DOHH2 (cell line): ENCODE data around the gene KNDC1.
"Not testable (repeated sequence)": the region's sequence is repeated elsewhere in the genome, so short reads cannot be mapped to it uniquely, and the experiment has no call there.

Source experiments
- H3F3A ChIP-seq: fragments of 200-600 bp; sonication (generic), shearing (Covaris generic); 2 replicates; pipeline ENCODE4 v1.6.0; 2016; ENCODE audit warnings: antibody characterized with exemption, mild to moderate bottlenecking; ENCODE audit not compliant: control insufficient read depth, insufficient read depth
- H3K27ac ChIP-seq: fragments of 200-600 bp; sonication (generic); 2 replicates; pipeline ENCODE4 v1.5.1; 2014; ENCODE audit warnings: low read depth, mild to moderate bottlenecking, low read length, moderate library complexity
- H3K27me3 ChIP-seq: fragments of 200-600 bp; sonication (generic); 2 replicates; pipeline ENCODE4 v1.6.1; 2014; ENCODE audit warnings: mild to moderate bottlenecking, low read length, mixed read lengths; ENCODE audit not compliant: control insufficient read depth
- H3K36me3 ChIP-seq: fragments of 200-600 bp; sonication (generic); 2 replicates; pipeline ENCODE4 v1.6.1; 2014; ENCODE audit warnings: mild to moderate bottlenecking, low read length, moderate library complexity, mixed read lengths; ENCODE audit not compliant: control insufficient read depth
- H3K4me1 ChIP-seq: fragments of 200-600 bp; sonication (generic); 2 replicates; pipeline ENCODE4 v1.6.1; 2014; ENCODE audit warnings: mild to moderate bottlenecking, low read length, mixed read lengths; ENCODE audit not compliant: control insufficient read depth
- H3K4me2 ChIP-seq: fragments of 200-600 bp; sonication (generic); 2 replicates; pipeline ENCODE4 v1.6.0; 2014; ENCODE audit warnings: mild to moderate bottlenecking, low read length, moderate library complexity
- H3K4me3 ChIP-seq: fragments of 200-600 bp; sonication (generic); 2 replicates; pipeline ENCODE4 v1.5.1; 2014; ENCODE audit warnings: mild to moderate bottlenecking, low read length, mixed read lengths
- H3K79me2 ChIP-seq: fragments of 200-600 bp; sonication (generic); 2 replicates; pipeline ENCODE4 v1.6.1; 2014; ENCODE audit warnings: mild to moderate bottlenecking, low read length, mixed read lengths; ENCODE audit not compliant: control insufficient read depth
- H3K9me2 ChIP-seq: fragments of 200-600 bp; sonication (generic); replicated peaks from 2 replicates; pipeline ENCODE4 v1.6.1; 2014; ENCODE audit warnings: mild to moderate bottlenecking, low read length, mixed read lengths; ENCODE audit not compliant: control insufficient read depth
- H3K9me3 ChIP-seq: fragments of 200-600 bp; sonication (generic); 2 replicates; pipeline ENCODE4 v1.6.1; 2014; ENCODE audit warnings: antibody characterized with exemption, low read length, mixed read lengths; ENCODE audit not compliant: control insufficient read depth, insufficient read depth
- H4K20me1 ChIP-seq: fragments of 200-600 bp; sonication (generic); 2 replicates; pipeline ENCODE4 v1.6.0; 2014; ENCODE audit warnings: low read depth, mild to moderate bottlenecking, antibody characterized with exemption, low read length, moderate library complexity; ENCODE audit not compliant: control insufficient read depth, insufficient read depth
- CTCF ChIP-seq: fragments of 200-600 bp; sonication (generic); IDR thresholded peaks from one replicate; pipeline ENCODE4 v1.5.1; 2014; ENCODE audit warnings: antibody characterized with exemption, mild to moderate bottlenecking, low read depth, low read length; ENCODE audit not compliant: poor library complexity, severe bottlenecking
- EZH2phosphoT487 ChIP-seq: fragments of 200-600 bp; sonication (generic); IDR thresholded peaks from 2 replicates; pipeline ENCODE4 v1.6.1; 2017; ENCODE audit warnings: borderline replicate concordance, mild to moderate bottlenecking, antibody characterized with exemption, low read length, moderate library complexity, mixed read lengths

Gene KNDC1

GRCh38 chr10:133144771-133145170 lies 15.2 kb upstream of the KNDC1 start:
- H3K9me3 ChIP-seq, result no peaks in the 10 kb centered on the region
- no peaks in the 10 kb centered on the region for H3K27me3 ChIP-seq
- no peak for TF ChIP-seq EZH2phosphoT487
- H3K36me3 ChIP-seq, result no peaks in the 10 kb centered on the region
- no peaks in the 10 kb centered on the region for H3F3A ChIP-seq
- H3K27ac ChIP-seq, result no peak overlapping the region
- H3K4me2 ChIP-seq, result no peak overlapping the region
- no peaks in the 10 kb centered on the region for H3K4me1 ChIP-seq
- H3K9me2 ChIP-seq, result no peaks in the 10 kb centered on the region
- H4K20me1 ChIP-seq, result no peaks in the 10 kb centered on the region
- no peaks in the 10 kb centered on the region for H3K79me2 ChIP-seq
- no peak overlapping the region for H3K4me3 ChIP-seq

- H3F3A ChIP-seq, result no peaks in the 10 kb centered on the region
- no peaks in the 10 kb centered on the region for H3K4me1 ChIP-seq
- no peaks in the 10 kb centered on the region for H3K9me2 ChIP-seq
- TF ChIP-seq CTCF, result no peak
- TF ChIP-seq EZH2phosphoT487, result no peak
- H3K36me3 ChIP-seq, result no peaks in the 10 kb centered on the region
- no peaks in the 10 kb centered on the region for H3K79me2 ChIP-seq
- H3K27ac ChIP-seq, result no peak overlapping the region
- no peak overlapping the region for H3K4me3 ChIP-seq
- H3K27me3 ChIP-seq, result no peaks in the 10 kb centered on the region
- no peaks in the 10 kb centered on the region for H4K20me1 ChIP-seq
- H3K4me2 ChIP-seq, result no peak overlapping the region
- no peaks in the 10 kb centered on the region for H3K9me3 ChIP-seq
These were observed 9.8 kb upstream of the KNDC1 start for GRCh38 chr10:133150226-133150625.

GRCh38 chr10:133150656-133151055 lies 9.4 kb upstream of the KNDC1 start:
- H3F3A ChIP-seq, result no peaks in the 10 kb centered on the region
- TF ChIP-seq CTCF (no peak), EZH2phosphoT487 (no peak)
- no peaks in the 10 kb centered on the region for H3K4me1 ChIP-seq
- H3K9me3 ChIP-seq, result no peaks in the 10 kb centered on the region
- H4K20me1 ChIP-seq, result no peaks in the 10 kb centered on the region
- no peaks in the 10 kb centered on the region for H3K79me2 ChIP-seq
- no peak overlapping the region for H3K4me3 ChIP-seq
- H3K4me2 ChIP-seq, result no peak overlapping the region
- no peak overlapping the region for H3K27ac ChIP-seq
- H3K36me3 ChIP-seq, result no peaks in the 10 kb centered on the region
- H3K27me3 ChIP-seq, result no peaks in the 10 kb centered on the region
- H3K9me2 ChIP-seq, result no peaks in the 10 kb centered on the region

- not testable (repeated sequence) for H3K36me3 ChIP-seq, H3K27me3 ChIP-seq, H4K20me1 ChIP-seq, H3K9me3 ChIP-seq, H3K79me2 ChIP-seq, H3F3A ChIP-seq, H3K4me1 ChIP-seq, H3K9me2 ChIP-seq, H3K4me3 ChIP-seq, H3K4me2 ChIP-seq, H3K27ac ChIP-seq
These were observed 8.9 kb upstream of the KNDC1 start for GRCh38 chr10:133151071-133151470.
